ENCODE measurements around the gene AGPAT3.
"Not testable (repeated sequence)": the region's sequence is repeated elsewhere in the genome, so short reads cannot be mapped to it uniquely, and the experiment has no call there.

The AGPAT3 gene

DNA sequence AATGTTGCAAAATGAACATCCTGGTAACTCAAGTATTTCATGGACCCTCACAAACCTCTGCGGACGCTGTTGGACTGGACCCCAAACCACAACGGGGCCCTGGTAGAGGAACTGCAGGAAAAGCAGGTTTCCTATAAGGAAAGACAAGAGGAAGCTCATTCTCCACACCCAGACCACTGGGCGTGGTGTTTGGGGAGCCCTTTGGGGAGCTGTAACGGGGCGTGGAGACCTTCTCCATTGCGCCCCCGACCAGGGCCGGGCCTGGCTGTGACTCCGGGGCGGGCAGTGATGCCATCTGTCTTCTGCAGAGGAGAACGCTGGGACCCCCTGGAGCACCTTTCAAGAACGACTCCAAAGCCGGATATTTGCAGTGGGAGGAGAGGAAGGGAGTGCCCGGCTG is 30.0 kb upstream of the AGPAT3 start:
- DNase-seq, result no peak

- no peak for DNase-seq
Measured at GRCh38 chr21:43835861-43836260, 29.2 kb upstream of the AGPAT3 start.

DNA sequence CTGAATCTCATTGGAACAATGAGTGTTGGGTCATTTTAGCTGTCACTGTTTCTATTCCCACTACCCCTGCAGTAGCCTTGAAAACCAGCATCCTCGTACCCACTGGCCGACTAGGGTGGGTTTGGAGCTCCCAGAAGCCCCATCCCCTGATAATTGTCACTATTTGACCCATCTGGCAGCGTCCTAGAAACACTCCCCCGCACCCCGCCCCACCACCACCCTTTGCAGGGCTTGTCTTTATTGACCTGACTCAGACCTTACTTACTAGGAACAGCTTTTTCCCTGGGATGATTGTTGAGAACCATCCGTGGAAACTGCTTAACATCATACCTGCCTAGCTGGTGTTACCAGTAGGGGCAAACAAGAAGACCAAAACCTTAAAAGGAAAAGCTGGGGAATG is 28.4 kb upstream of the AGPAT3 start:
- DNase-seq, result no peak

- DNase-seq, result no peak
Measured at GRCh38 chr21:43840259-43840658, 24.8 kb upstream of the AGPAT3 start.

DNA sequence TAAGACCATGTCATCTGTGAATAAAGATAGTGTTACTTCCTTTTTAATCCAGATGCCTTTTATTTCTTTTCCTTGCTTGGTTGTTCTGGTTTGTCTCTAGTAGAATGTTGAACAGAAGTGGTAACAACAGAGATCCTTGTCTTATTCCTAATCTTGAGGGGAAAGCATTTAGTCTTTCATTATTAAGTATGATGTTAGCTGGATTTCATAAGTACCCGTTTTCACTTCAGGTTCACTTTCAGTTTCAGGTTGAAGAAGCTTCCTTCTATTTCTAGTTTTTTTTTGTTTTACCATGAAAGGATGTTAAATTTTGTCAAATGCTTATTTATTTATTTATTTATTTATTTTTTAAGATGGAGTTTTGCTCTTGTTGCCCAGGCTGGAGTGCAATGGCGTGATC is 22.3 kb upstream of the AGPAT3 start:
- no peak for DNase-seq

GRCh38 chr21:43844906-43845305 is 20.1 kb upstream of the AGPAT3 start:
- not testable (repeated sequence) for DNase-seq

- DNase-seq, result no peak
Measured at GRCh38 chr21:43845386-43845785, 19.6 kb upstream of the AGPAT3 start.

DNA sequence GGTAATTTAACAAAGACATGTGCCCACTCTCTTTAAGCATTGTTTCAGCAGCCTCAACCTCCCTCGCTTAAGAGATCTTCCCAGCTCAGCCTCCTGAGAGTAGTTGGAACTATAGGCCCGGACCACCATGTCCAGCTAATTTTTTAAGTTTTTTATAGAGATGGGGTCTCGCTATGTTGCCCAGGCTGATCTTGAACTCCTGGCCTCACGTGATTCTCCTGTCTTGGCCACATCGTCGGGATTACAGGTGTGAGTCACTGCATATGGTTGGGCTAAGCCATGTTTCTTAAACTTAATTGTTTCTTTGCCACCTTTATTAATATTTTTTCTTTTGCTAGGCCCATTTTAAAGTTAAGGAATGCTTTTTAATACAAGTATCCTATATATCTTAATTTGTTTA is 18.6 kb upstream of the AGPAT3 start:
- DNase-seq, result no peak

- DNase-seq, result no peak
Measured at GRCh38 chr21:43847301-43847700, 17.7 kb upstream of the AGPAT3 start.

- DNase-seq, result no peak
Measured at GRCh38 chr21:43848771-43849170, 16.3 kb upstream of the AGPAT3 start.

DNA sequence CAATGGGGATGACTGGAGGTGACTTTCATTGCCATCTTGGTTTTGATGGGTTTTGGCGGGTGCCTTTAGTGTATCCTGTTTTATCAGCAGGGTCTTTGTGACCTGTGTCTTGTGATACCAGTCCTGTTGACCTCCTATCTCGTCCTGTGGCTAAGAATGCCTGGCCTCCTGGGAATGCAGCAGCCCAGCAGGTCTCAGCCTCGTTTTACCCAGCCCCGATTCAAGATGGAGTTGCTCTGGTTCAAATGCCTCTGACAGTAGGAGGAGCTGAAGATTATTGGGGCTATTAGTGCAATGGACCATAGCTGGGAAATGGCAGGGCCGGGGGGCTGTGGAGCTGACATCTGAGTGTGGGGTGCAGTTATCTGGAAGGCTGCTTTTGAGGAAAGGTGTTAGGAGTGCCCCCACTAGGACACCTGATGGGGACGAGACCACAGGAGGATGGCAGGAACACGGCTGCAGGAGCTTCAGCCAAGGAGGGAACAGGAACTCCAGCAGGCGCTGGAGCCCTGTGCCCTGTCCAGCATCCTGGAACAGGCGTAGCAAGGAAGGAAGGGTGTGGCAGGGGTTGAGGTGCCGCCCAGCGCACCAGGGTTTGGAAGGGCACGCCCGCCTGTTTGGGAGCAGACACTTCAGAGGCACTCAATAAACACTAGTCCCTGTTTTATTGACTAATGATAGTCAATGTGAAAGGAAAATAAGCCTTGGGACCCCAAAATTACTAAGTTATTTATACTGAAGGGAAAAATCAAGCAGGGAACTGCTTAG is 15.3 kb upstream of the AGPAT3 start:
- no peak for DNase-seq

DNA sequence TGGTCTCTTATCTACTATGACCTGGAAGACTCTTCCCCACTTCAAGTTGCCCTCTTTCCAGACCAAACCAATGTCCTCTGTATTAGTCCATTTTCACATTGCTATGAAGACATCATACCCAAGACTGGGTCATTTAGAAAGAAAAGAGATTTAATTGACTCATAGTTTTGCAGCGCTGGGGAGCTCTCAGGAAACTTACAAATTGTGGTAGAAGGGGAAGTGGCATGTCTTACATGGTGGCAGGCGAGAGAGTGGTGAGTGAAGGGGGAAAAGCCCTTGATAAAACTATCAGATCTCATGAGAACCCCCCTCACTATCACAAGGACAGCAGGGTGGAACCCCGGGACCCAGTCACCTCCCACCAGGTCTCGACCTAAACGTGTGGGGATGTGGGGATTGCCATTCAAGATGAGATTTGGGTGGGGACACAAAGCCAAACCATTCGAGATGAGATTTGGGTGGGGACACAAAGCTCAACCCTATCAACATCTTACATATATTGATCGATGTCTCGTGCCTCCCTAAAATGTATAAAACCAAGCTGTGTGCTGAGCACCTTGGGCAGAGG is 14.2 kb upstream of the AGPAT3 start:
- DNase-seq, result no peak

GRCh38 chr21:43851593-43851992 is 13.4 kb upstream of the AGPAT3 start:
- no peak for DNase-seq

- DNase-seq, result no peak
Measured at GRCh38 chr21:43853851-43854772, 10.9 kb upstream of the AGPAT3 start.

- no peak for DNase-seq
Measured at GRCh38 chr21:43854773-43855633, 10.0 kb upstream of the AGPAT3 start.

DNA sequence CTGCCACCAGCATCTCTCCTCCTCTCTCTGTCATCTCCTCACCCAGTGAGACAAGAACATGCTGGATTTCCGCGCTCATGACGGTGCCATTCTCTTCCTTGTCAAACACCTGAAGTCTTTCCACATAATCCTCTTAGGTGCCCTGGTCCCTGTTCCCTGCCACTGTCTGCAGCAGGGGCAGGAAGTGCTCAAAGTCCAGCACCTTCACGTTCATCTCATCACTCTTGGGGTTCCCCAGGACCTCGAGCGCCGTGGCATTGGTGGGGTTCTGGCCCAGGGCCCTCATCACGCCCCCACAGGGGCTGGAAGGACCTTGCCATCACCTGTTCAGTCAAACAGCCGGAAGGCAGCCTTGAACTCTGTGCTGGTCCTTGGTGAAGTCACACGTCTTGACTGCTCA is 9.1 kb upstream of the AGPAT3 start:
- DNase-seq, result no peak

- DNase-seq, result no peak
Measured at GRCh38 chr21:43858806-43859648, 6.0 kb upstream of the AGPAT3 start.

GRCh38 chr21:43859747-43860214 is 5.2 kb upstream of the AGPAT3 start:
- no peak for DNase-seq

DNA sequence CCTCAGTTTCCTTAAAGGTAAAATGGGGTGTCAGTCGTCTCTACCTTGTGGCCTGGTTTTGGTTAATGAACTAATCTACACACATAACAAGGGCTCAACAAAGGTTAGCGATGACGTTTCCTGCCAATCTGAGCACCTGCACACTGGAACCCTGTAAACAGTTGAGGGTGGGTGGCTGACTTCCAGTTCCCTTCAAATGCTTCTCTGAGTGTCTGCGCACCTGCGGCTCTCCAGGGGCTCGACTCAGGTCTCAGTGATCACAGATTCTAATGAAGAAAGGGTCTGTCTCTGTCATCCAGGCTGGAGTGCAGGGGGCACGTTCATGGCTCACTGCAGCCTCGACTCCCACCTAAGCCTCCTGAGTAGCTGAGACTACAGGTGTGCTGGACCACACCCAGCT is 3.3 kb upstream of the AGPAT3 start:
- DNase-seq, result no peak

DNA sequence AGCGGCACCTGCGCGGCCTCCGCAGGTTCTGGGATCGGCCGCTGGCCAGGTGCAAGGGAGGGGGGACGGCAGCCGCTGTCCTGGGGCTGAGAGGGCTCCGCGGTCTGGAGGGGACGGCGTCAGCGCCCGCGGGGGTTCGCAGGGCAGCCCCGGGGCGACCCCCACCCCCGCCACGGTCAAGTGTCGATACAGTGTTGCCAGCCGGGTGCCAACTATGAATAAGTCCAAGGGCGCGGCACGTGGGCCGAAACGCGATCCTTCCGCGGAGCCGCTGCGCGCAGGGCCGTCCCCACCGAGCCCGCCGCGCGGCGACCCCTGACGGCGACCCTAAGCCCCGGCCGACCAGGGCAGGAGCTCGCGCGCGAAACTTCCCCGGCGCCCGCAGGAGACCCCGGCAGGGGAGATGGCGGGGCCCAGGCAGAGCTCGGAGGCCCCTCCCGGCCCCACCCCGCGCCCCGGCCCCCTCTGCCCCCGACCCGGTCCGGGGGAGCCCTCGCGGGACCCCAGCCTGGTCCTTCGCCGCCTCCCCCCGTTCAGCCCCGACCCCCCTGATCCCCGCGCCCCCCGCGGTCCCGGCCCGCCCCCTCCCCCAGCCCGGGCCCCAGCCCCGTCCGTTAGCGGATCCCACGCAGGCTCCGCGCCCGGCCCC is 586 bp upstream of the AGPAT3 start:
- no peak for DNase-seq
